HG02571 (cell line): ENCODE measurements around the gene CALCR.
"Not testable (repeated sequence)": the region's sequence is repeated elsewhere in the genome, so short reads cannot be mapped to it uniquely, and the experiment has no call there.

Experiments
- ATAC-seq: cut with Tn5 transposase; IDR thresholded peaks from one replicate; pipeline ENCODE4 v1.9.1; 2021; ENCODE audit warnings: mild to moderate bottlenecking, moderate library complexity; ENCODE audit not compliant: unreplicated experiment

The CALCR gene

GRCh38 chr7:93562936-93563335 lies 11.6 kb downstream of the CALCR start:
- no peak for ATAC-seq

- no peak for ATAC-seq
These were observed 12.4 kb downstream of the CALCR start for GRCh38 chr7:93562106-93562505.

DNA sequence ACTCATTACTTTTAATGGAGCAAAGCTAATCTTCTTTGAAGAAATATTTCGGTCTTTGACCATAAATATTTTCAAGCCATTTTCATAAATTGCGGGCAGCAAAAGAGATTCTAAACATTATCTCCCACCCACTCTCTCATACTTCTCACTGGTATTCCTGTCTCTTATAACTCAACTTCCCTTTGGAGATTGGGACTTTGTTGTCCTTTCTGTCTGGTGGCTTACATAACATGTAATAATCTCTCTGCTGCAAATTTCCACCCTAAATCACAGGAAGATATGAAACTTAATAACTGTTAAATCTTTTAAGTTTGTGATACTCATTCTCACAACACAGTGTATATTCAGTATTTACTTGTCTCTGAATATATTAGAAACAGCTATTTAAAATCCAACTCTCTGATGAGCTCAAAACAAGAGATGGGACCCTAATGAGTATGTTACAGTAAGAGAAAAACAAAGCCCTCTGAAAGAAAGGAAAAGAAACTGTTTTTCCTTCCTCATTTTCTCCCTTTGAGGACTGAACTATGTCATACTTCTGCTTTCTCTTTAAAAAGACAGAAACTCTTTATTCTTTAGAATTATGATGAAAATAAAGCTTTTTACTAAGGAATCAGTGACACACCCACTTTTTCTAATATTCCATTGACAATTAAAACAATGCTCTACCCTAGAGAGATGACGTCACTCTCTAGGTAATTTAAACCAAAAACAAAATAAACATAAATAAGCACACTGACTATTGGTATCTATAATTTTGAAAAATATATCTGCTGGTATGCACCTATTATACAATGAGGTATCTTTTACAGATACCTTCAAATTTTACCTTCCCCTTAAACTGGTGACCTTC lies 14.7 kb downstream of the CALCR start:
- ATAC-seq: no peak

DNA sequence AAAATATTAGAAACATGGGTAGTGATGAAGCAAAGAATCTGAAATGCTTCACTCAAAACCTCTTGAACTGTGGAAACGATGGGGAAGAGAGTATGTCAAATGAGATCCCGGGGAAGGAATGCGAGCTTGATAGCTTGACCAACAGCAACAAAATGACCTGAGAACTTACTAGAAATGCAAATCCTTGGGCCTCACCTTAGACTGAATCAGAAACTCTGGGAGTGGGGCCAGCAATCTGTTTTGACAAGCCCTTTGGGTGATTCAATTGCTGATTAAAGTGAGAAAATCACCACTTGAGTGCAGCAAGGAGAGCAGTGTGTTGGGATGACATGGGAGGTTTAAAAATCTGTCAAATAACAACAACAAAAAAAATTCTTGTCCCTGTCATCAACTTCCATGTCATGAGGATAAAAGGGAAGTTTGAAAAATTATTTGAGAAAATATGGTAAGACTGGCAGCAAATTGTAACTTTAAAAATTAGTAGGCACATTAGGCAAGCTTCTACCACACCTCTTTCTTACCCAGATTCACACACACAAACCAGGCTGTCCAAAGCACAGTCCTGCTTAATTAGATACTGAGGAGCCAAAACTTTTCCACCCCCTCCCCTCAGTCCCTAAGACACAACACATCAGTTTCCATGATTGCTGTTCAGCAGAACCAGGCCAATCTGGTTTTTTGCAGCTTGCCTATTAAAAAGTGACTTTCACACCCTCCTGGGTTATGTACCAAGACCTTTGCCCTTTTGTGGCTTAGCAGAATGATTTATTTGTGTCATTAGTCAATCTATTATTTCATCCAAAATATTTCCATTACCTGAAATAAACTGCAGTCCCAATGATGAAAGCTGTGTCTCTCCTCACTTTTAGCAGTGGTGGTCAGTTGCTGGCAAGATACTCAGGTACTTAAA lies 15.6 kb downstream of the CALCR start:
- no peak for ATAC-seq

DNA sequence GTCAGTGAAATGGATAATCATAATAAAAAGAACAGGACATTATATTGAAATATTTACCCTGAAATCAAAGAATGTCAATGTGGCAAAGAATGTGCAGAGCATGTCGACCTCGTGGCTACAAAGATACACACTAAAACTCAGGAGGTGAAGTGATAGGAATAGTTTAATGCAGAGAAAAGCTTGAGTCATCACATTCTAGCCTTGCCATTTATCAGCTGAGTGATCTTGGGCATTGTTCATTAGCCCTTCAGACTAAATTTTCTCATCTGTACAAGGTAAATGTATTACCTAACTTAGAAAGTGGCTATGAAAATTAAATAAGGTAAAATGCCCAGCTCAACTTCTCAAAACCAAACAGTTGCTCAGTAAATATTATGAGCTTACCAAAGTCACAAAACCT lies 22.6 kb downstream of the CALCR start:
- no peak for ATAC-seq

GRCh38 chr7:93551063-93551895 lies 23.2 kb downstream of the CALCR start:
- ATAC-seq: no peak

- ATAC-seq: no peak
These were observed 26.8 kb downstream of the CALCR start for GRCh38 chr7:93547716-93548115.

GRCh38 chr7:93544691-93545090 lies 29.8 kb downstream of the CALCR start:
- no peak for ATAC-seq

DNA sequence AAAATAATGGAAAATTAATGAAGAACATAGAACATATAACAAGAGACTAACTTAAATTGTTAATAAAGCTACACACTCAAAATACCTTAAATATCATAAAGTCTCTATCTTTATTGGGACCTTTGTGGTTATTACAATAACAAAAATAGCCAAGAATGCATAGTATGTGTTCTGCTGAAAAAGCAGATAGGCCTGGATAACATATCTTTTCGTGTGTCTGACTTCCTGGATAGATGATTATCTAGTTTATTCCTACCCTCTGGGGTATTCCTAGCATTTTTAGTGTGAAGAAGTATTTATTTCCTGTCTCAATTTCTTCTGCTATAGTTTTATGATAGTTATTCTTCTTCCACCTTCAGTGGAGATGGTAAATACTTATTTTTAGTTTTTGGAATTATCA lies 36.5 kb downstream of the CALCR start:
- no peak for ATAC-seq

- ATAC-seq: no peak
These were observed 38.9 kb downstream of the CALCR start for GRCh38 chr7:93535616-93536015.

DNA sequence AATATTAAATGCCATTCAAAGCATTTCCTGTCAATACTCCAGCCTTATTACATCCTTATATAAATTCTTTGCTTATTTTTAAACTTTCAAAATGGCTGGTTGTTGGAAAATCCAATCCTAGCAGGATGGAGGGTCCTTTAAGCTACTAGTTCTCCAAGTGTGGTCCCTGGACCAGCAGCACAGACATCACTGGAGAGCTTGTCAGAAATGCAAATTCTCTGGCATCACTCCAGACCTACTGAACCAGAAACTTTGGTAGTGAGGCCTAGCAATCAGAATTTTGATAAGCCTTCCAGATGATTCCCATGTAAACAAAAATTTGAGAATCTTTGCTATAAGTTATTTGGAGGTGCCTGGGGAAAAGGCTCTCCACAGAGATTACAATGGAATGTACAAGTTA lies 43.8 kb downstream of the CALCR start:
- ATAC-seq: no peak

- ATAC-seq: no peak
These were observed 57.7 kb downstream of the CALCR start for GRCh38 chr7:93516834-93517233.

GRCh38 chr7:93515144-93515543 lies 59.4 kb downstream of the CALCR start:
- ATAC-seq: no peak

DNA sequence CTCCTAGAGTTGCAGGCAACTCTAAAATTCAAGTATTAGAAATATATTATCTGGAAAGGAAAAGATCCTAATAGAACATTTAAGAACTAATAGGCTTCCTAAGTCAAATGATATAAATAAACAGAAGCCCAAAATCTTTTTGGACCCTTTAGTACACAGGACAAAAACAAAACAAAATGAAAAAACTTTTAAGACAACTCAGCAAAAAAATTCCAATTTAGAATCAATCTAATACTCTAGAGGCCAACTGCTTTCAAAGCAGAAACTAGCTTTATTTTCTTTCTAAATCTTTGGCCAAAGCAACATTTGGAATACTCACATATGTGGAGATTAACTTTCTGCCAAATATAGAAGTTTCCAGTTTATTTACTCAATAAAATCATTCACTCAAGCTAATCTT lies 65.2 kb downstream of the CALCR start:
- ATAC-seq: no peak

GRCh38 chr7:93503088-93503487 lies 71.4 kb downstream of the CALCR start:
- no peak for ATAC-seq

DNA sequence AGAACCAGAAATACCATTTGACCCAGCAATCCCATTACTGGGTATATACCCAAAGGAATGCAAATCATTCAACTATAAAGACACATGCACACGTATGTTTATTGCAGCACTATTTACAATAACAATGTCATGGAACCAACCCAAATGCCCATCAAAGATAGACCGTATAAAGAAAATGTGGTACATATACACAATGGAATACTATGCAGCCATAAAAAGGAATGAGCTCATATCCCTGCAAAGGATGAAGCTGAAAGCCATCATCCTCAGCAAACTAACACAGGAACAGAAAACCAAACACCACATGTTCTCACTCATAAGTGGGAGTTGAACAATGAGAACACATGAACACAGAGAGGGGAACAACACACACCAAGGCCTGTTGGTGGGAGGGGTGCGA lies 82.7 kb downstream of the CALCR start:
- not testable (repeated sequence) for ATAC-seq

GRCh38 chr7:93476491-93477344 lies 97.8 kb downstream of the CALCR start:
- ATAC-seq: no peak

DNA sequence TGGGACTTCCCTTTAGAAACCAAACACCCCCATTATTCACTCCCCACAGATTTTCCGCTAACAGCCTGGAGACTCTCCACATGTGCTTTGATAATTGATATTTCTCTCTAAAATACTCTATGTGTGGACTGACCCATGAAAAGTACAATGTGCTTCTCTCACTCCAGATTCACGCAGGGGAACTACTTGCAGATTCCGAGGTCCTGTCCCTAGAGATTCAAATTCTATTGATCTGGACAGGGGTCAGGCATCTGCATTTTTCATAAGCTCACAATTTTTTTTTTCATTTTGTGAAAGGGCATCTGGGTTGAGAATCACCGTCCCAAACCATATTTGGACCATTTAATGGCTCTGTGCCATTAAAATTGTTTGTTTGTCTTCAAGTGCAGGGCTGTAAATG lies 98.7 kb downstream of the CALCR start:
- ATAC-seq: no peak

DNA sequence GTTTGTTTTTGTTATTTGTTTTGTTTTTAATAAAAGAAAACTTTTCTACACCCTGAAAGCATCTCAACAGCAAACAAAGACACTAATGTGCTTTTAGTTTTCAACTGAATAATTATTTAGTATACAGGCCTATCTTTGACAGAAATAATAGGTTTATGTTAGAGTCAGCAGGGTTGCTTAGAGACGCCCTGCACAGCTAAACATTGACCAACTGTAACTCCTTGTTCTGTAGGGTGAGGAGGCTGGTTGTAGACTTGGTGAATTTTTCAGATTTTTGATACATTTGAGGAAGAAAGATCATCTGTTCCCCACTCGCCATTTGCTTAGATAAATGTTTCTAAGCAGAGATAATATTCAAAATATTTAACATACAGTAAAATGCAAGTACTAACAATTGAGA lies 103.1 kb downstream of the CALCR start:
- no peak for ATAC-seq

- ATAC-seq: no peak
These were observed 110.8 kb downstream of the CALCR start for GRCh38 chr7:93463764-93464163.
